ENCODE measurements around the gene SFXN5. TPM values are rescaled to one million over a fixed set of nuclear protein-coding genes. Genes with fewer than 3 reads are reported as not detected.

The SFXN5 gene
- total RNA-seq, 1 donor from 2014 or later, result 4.7 TPM

DNA sequence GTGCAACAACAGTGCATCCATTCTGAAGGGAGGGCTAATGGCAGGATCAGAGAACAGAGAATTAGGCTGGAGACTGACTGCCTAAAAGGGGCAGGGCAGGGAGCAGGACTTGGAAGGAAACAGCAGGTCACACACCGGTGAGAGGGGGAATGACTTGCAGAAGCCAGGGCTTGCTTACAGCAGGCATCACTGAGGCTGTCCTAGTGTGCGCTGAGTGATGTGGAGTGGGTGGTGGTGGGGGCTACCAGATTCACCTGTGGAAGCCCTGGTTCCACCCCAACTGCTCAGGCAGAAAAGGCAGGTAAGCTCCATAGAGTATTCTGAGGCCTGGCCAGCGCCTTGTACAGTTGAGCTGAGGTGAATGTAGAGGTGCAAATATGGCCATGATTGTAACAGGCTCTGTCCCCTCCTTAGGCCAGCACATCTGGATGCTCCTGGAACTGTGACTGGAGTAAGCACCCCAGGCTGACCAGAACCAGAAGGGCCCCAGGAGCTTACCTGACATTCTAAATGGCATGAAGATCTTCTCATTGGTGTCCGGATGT, 49.4 kb downstream of the SFXN5 start:
- Histone ChIP-seq H3K4me3 (ENCODE audit: low read length in 3 of 3) (no peak overlapping the region), H3K27me3 (ENCODE audit: control insufficient read depth in 3 of 3, insufficient read depth in 3 of 3, low read length in 3 of 3) (no peaks in the 10 kb centered on the region), H3K4me1 (ENCODE audit: control insufficient read depth in 3 of 3, insufficient read depth in 3 of 3, low read length in 3 of 3) (no peaks in the 10 kb centered on the region), H3K9me3 (ENCODE audit: control insufficient read depth in 3 of 3, low read length in 3 of 3) (no peaks in the 10 kb centered on the region), H3K27ac (ENCODE audit: low read depth, low read length) (no peak overlapping the region), H3K9ac (ENCODE audit: low read depth in 1 of 3, low read length in 3 of 3) (no peak overlapping the region), H3K36me3 (ENCODE audit: control insufficient read depth in 3 of 3, insufficient read depth in 3 of 3, low read length in 3 of 3) (peaks cover 10 to 22% (median 16%) of the 10 kb centered on the region in 3 donors)

- no peak overlapping the region for H3K27ac ChIP-seq (ENCODE audit: low read depth, low read length)
- no peaks in the 10 kb centered on the region for H3K9me3 ChIP-seq (ENCODE audit: control insufficient read depth in 3 of 3, low read length in 3 of 3)
- H3K9ac ChIP-seq (ENCODE audit: low read depth in 1 of 3, low read length in 3 of 3), result no peak overlapping the region
- H3K4me3 ChIP-seq (ENCODE audit: low read length in 3 of 3), result no peak overlapping the region
- peaks cover 10 to 22% (median 16%) of the 10 kb centered on the region in 3 donors for H3K36me3 ChIP-seq (ENCODE audit: control insufficient read depth in 3 of 3, insufficient read depth in 3 of 3, low read length in 3 of 3)
- H3K4me1 ChIP-seq (ENCODE audit: control insufficient read depth in 3 of 3, insufficient read depth in 3 of 3, low read length in 3 of 3), result no peaks in the 10 kb centered on the region
- no peaks in the 10 kb centered on the region for H3K27me3 ChIP-seq (ENCODE audit: control insufficient read depth in 3 of 3, insufficient read depth in 3 of 3, low read length in 3 of 3)
Observed at GRCh38 chr2:73021371-73022010, 50.0 kb downstream of the SFXN5 start.

DNA sequence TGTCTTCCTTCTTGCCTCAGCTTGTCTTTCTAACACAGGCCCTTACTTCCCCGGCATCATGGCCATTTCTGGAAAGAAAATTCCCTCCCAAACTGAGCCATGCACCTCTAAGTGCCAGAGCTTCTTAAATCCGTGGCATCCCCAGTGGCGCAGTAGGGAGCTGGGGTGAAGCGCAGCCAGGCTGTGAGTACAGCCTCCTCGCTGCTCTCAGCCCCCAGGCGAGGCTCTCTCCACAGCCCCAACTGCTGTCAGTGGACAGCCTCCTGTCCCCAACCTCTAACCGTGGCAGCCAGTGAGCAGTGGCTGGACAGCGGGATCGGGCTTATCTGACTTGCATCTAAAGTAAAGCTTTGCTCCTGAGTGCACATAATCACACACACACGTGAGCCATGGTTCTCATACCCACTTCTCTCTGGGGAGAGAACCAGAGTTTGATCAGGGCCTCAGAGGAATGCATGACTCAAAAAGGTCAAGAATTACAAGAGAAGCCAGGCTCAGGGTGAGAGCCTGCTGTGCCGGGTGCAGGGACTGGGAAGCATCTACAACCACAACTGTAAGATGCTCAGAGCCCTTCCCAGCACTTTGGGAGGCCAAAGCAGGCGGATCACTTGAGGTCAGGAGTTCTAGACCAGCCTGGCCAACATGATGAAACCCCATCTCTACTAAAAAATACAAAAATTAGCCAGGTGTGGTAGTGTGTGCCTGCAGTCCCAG, 50.7 kb downstream of the SFXN5 start:
- Histone ChIP-seq H3K4me3 (ENCODE audit: low read length in 3 of 3) (no peak overlapping the region), H3K36me3 (ENCODE audit: control insufficient read depth in 3 of 3, insufficient read depth in 3 of 3, low read length in 3 of 3) (peaks cover 10 to 22% (median 16%) of the 10 kb centered on the region in 3 donors), H3K27ac (ENCODE audit: low read depth, low read length) (no peak overlapping the region), H3K9ac (ENCODE audit: low read depth in 1 of 3, low read length in 3 of 3) (no peak overlapping the region), H3K9me3 (ENCODE audit: control insufficient read depth in 3 of 3, low read length in 3 of 3) (no peaks in the 10 kb centered on the region), H3K27me3 (ENCODE audit: control insufficient read depth in 3 of 3, insufficient read depth in 3 of 3, low read length in 3 of 3) (no peaks in the 10 kb centered on the region), H3K4me1 (ENCODE audit: control insufficient read depth in 3 of 3, insufficient read depth in 3 of 3, low read length in 3 of 3) (no peaks in the 10 kb centered on the region)

- H3K27ac ChIP-seq (ENCODE audit: low read depth, low read length), result no peak overlapping the region
- no peaks in the 10 kb centered on the region for H3K4me1 ChIP-seq (ENCODE audit: control insufficient read depth in 3 of 3, insufficient read depth in 3 of 3, low read length in 3 of 3)
- no peaks in the 10 kb centered on the region for H3K27me3 ChIP-seq (ENCODE audit: control insufficient read depth in 3 of 3, insufficient read depth in 3 of 3, low read length in 3 of 3)
- H3K4me3 ChIP-seq (ENCODE audit: low read length in 3 of 3), result no peak overlapping the region
- H3K36me3 ChIP-seq (ENCODE audit: control insufficient read depth in 3 of 3, insufficient read depth in 3 of 3, low read length in 3 of 3), result peaks cover 10 to 18% (median 16%) of the 10 kb centered on the region in 3 donors
- H3K9me3 ChIP-seq (ENCODE audit: control insufficient read depth in 3 of 3, low read length in 3 of 3), result no peaks in the 10 kb centered on the region
- H3K9ac ChIP-seq (ENCODE audit: low read depth in 1 of 3, low read length in 3 of 3), result no peak overlapping the region
Observed at GRCh38 chr2:73020306-73020656, 51.2 kb downstream of the SFXN5 start.

GRCh38 chr2:73018188-73018825, 53.2 kb downstream of the SFXN5 start:
- Histone ChIP-seq H3K27me3 (ENCODE audit: control insufficient read depth in 3 of 3, insufficient read depth in 3 of 3, low read length in 3 of 3) (no peaks in the 10 kb centered on the region), H3K9me3 (ENCODE audit: control insufficient read depth in 3 of 3, low read length in 3 of 3) (no peaks in the 10 kb centered on the region), H3K4me1 (ENCODE audit: control insufficient read depth in 3 of 3, insufficient read depth in 3 of 3, low read length in 3 of 3) (no peaks in the 10 kb centered on the region), H3K27ac (ENCODE audit: low read depth, low read length) (no peak overlapping the region), H3K4me3 (ENCODE audit: low read length in 3 of 3) (no peak overlapping the region), H3K36me3 (ENCODE audit: control insufficient read depth in 3 of 3, insufficient read depth in 3 of 3, low read length in 3 of 3) (peaks cover 8 to 16% (median 16%) of the 10 kb centered on the region in 3 donors), H3K9ac (ENCODE audit: low read depth in 1 of 3, low read length in 3 of 3) (no peak overlapping the region)

- H3K9ac ChIP-seq (ENCODE audit: low read depth in 1 of 3, low read length in 3 of 3), result no peak overlapping the region
- H3K4me3 ChIP-seq (ENCODE audit: low read length in 3 of 3), result no peak overlapping the region
- H3K27me3 ChIP-seq (ENCODE audit: control insufficient read depth in 3 of 3, insufficient read depth in 3 of 3, low read length in 3 of 3), result no peaks in the 10 kb centered on the region
- peaks cover 0 to 4% (median 3%) of the 10 kb centered on the region in 3 donors for H3K4me1 ChIP-seq (ENCODE audit: control insufficient read depth in 3 of 3, insufficient read depth in 3 of 3, low read length in 3 of 3)
- H3K36me3 ChIP-seq (ENCODE audit: control insufficient read depth in 3 of 3, insufficient read depth in 3 of 3, low read length in 3 of 3), result peaks cover 0 to 4% (median 2%) of the 10 kb centered on the region in 3 donors
- H3K9me3 ChIP-seq (ENCODE audit: control insufficient read depth in 3 of 3, low read length in 3 of 3), result no peaks in the 10 kb centered on the region
- no peak overlapping the region for H3K27ac ChIP-seq (ENCODE audit: low read depth, low read length)
Observed at GRCh38 chr2:73013936-73014335, 57.6 kb downstream of the SFXN5 start.

DNA sequence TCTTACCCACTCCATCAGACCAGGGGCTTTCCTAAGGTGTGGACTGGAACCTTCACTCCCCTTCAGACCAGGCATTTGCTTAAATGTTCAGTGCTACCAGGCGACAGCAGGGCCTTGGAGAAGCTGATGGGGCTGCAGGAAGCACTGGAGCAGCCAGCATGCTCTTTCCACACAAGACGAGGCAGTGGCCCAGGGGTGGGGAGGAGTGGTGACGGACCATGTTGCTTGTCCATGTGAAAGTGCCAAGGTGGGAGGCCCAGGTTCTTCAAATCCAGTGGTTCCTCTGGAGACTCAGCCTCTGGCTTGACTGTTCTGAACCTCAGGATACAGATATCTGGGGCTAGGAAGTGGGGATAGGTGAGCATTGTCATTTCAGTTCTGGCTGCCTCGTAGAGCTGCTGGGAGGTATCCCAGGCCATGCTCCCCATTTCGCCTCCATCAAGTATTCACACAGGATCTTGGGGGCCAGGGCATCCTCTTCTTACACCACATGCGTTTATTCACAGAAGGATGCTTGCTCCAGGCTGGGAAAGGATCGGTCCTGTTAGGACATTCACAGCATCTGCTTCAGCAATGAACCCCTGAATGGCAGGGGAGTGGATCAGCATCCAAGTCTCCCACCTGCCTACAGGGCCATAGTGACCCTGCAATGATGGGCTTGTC, 62.2 kb downstream of the SFXN5 start:
- Histone ChIP-seq H3K36me3 (ENCODE audit: control insufficient read depth in 3 of 3, insufficient read depth in 3 of 3, low read length in 3 of 3) (peaks cover 0 to 8% (median 4%) of the 10 kb centered on the region in 3 donors), H3K4me1 (ENCODE audit: control insufficient read depth in 3 of 3, insufficient read depth in 3 of 3, low read length in 3 of 3) (peaks cover 6 to 11% (median 11%) of the 10 kb centered on the region in 3 donors)

GRCh38 chr2:73008766-73009135, 62.8 kb downstream of the SFXN5 start:
- no peak overlapping the region for H3K27ac ChIP-seq (ENCODE audit: low read depth, low read length)
- no peaks in the 10 kb centered on the region for H3K9me3 ChIP-seq (ENCODE audit: control insufficient read depth in 3 of 3, low read length in 3 of 3)
- H3K27me3 ChIP-seq (ENCODE audit: control insufficient read depth in 3 of 3, insufficient read depth in 3 of 3, low read length in 3 of 3), result no peaks in the 10 kb centered on the region
- H3K9ac ChIP-seq (ENCODE audit: low read depth in 1 of 3, low read length in 3 of 3), result no peak overlapping the region
- H3K4me1 ChIP-seq (ENCODE audit: control insufficient read depth in 3 of 3, insufficient read depth in 3 of 3, low read length in 3 of 3), result peaks cover 6 to 11% (median 11%) of the 10 kb centered on the region in 3 donors
- H3K36me3 ChIP-seq (ENCODE audit: control insufficient read depth in 3 of 3, insufficient read depth in 3 of 3, low read length in 3 of 3), result peaks cover 0 to 8% (median 4%) of the 10 kb centered on the region in 3 donors
- no peak overlapping the region for H3K4me3 ChIP-seq (ENCODE audit: low read length in 3 of 3)

More for the DNA sequence above, 62.2 kb downstream of the SFXN5 start:
- Histone ChIP-seq H3K4me3 (ENCODE audit: low read length in 3 of 3) (no peak overlapping the region), H3K27me3 (ENCODE audit: control insufficient read depth in 3 of 3, insufficient read depth in 3 of 3, low read length in 3 of 3) (no peaks in the 10 kb centered on the region), H3K9me3 (ENCODE audit: control insufficient read depth in 3 of 3, low read length in 3 of 3) (no peaks in the 10 kb centered on the region), H3K27ac (ENCODE audit: low read depth, low read length) (no peak overlapping the region), H3K9ac (ENCODE audit: low read depth in 1 of 3, low read length in 3 of 3) (no peak overlapping the region)

- H3K27ac ChIP-seq (ENCODE audit: low read depth, low read length), result no peak overlapping the region
- H3K27me3 ChIP-seq (ENCODE audit: control insufficient read depth in 3 of 3, insufficient read depth in 3 of 3, low read length in 3 of 3), result no peaks in the 10 kb centered on the region
Observed at GRCh38 chr2:73007991-73008765, 63.3 kb downstream of the SFXN5 start.

More at GRCh38 chr2:73007991-73008765, 63.3 kb downstream of the SFXN5 start:
- Histone ChIP-seq H3K4me1 (ENCODE audit: control insufficient read depth in 3 of 3, insufficient read depth in 3 of 3, low read length in 3 of 3) (peaks cover 6 to 11% (median 11%) of the 10 kb centered on the region in 3 donors), H3K9ac (ENCODE audit: low read depth in 1 of 3, low read length in 3 of 3) (no peak overlapping the region), H3K4me3 (ENCODE audit: low read length in 3 of 3) (peak overlapping the region in 1 of 3 donors; percentile 16), H3K9me3 (ENCODE audit: control insufficient read depth in 3 of 3, low read length in 3 of 3) (no peaks in the 10 kb centered on the region), H3K36me3 (ENCODE audit: control insufficient read depth in 3 of 3, insufficient read depth in 3 of 3, low read length in 3 of 3) (peaks cover 0 to 8% (median 4%) of the 10 kb centered on the region in 3 donors)

Measured in skeletal muscle tissue (tissue), 4 donors.